ENCODE data around the gene DGKI. TPM values are rescaled to one million over a fixed set of nuclear protein-coding genes. Genes with fewer than 3 reads are reported as not detected.

The DGKI gene
- total and polyA plus RNA-seq, 4 donors: 0.01 to 0.37 (median 0.31) TPM

DNA sequence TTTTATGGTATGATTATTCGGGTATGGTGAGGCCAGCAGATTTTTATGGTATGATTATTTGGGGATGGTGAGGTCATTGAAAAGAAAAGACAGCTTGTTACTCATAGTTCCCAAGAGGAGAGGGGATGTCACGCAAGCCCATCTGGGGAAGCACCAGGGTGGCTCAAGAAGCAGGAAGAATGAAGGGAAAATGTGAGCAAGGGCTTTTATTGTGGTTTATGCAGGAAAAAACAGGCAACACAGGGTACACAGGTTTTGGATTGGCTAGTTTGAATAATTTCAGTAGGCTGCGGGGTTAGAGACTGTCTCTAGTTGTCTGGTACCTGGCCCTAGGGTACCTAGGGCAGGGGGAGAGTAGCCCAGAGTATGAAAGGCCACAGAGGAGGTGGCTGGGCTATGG lies 26.8 kb upstream of the DGKI start:
- H3K9ac ChIP-seq (ENCODE audit: low read depth in 1 of 2, low read length in 2 of 2): no peak overlapping the region
- H3K27ac ChIP-seq (ENCODE audit: low read depth in 1 of 2, low read length in 2 of 2): no peak overlapping the region
- no peak overlapping the region for H3K4me3 ChIP-seq (ENCODE audit: low read depth in 1 of 3, low read length in 3 of 3)
- no peak for TF ChIP-seq SP1 (IDR thresholded peaks at IDR 0.05)
- TF ChIP-seq ZBTB33 (IDR thresholded peaks at IDR 0.05): no peak
- no peak for TF ChIP-seq NR2F2 (IDR thresholded peaks at IDR 0.05)
- TF ChIP-seq FOXA2 (IDR thresholded peaks at IDR 0.05): no peak
- TF ChIP-seq, protein P1, sequence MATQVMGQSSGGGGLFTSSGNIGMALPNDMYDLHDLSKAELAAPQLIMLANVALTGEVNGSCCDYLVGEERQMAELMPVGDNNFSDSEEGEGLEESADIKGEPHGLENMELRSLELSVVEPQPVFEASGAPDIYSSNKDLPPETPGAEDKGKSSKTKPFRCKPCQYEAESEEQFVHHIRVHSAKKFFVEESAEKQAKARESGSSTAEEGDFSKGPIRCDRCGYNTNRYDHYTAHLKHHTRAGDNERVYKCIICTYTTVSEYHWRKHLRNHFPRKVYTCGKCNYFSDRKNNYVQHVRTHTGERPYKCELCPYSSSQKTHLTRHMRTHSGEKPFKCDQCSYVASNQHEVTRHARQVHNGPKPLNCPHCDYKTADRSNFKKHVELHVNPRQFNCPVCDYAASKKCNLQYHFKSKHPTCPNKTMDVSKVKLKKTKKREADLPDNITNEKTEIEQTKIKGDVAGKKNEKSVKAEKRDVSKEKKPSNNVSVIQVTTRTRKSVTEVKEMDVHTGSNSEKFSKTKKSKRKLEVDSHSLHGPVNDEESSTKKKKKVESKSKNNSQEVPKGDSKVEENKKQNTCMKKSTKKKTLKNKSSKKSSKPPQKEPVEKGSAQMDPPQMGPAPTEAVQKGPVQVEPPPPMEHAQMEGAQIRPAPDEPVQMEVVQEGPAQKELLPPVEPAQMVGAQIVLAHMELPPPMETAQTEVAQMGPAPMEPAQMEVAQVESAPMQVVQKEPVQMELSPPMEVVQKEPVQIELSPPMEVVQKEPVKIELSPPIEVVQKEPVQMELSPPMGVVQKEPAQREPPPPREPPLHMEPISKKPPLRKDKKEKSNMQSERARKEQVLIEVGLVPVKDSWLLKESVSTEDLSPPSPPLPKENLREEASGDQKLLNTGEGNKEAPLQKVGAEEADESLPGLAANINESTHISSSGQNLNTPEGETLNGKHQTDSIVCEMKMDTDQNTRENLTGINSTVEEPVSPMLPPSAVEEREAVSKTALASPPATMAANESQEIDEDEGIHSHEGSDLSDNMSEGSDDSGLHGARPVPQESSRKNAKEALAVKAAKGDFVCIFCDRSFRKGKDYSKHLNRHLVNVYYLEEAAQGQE (IDR thresholded peaks at IDR 0.05): no peak
- no peak for TF ChIP-seq HNF4A (conservative IDR thresholded peaks at IDR 0.05)
- no peak for TF ChIP-seq TAF1 (conservative IDR thresholded peaks at IDR 0.05)
- no peaks in the 10 kb centered on the region for H3K4me1 ChIP-seq (ENCODE audit: control insufficient read depth in 4 of 4, insufficient read depth in 4 of 4, low read length in 3 of 4)
- 92% methylated on average over 3 of the region's 3 CpGs for WGBS
- H3K9me3 ChIP-seq (ENCODE audit: control insufficient read depth in 4 of 4, low read length in 3 of 4): no peaks in the 10 kb centered on the region
- no peaks in the 10 kb centered on the region for H3K27me3 ChIP-seq (ENCODE audit: control insufficient read depth in 4 of 4, insufficient read depth in 4 of 4, low read length in 3 of 4)
- peaks cover 12 to 18% (median 14%) of the 10 kb centered on the region in 4 donors for H3K36me3 ChIP-seq (ENCODE audit: control insufficient read depth in 4 of 4, insufficient read depth in 3 of 4, low read depth in 1 of 4, low read length in 3 of 4)
- no peak for DNase-seq (ENCODE audit: low spot score)

- H3K27ac ChIP-seq (ENCODE audit: low read depth in 1 of 2, low read length in 2 of 2): no peak overlapping the region
- WGBS: 93% methylated on average over 7 of the region's 7 CpGs
- H3K4me1 ChIP-seq (ENCODE audit: control insufficient read depth in 4 of 4, insufficient read depth in 4 of 4, low read length in 3 of 4): no peaks in the 10 kb centered on the region
- TF ChIP-seq SP1 (IDR thresholded peaks at IDR 0.05): no peak
- TF ChIP-seq RXRA (IDR thresholded peaks at IDR 0.05): no peak
- no peak for TF ChIP-seq NR2F2 (IDR thresholded peaks at IDR 0.05)
- TF ChIP-seq HNF4G (IDR thresholded peaks at IDR 0.05): no peak
- no peak for TF ChIP-seq ZBTB33 (IDR thresholded peaks at IDR 0.05)
- no peak for TF ChIP-seq TAF1 (conservative IDR thresholded peaks at IDR 0.05)
- TF ChIP-seq GABPA (IDR thresholded peaks at IDR 0.05 in 1 of 2, conservative IDR thresholded peaks at IDR 0.05 in 1 of 2): no peak
- TF ChIP-seq RAD21 (IDR thresholded peaks at IDR 0.05): no peak
- TF ChIP-seq JUND (IDR thresholded peaks at IDR 0.05): no peak
- H3K27me3 ChIP-seq (ENCODE audit: control insufficient read depth in 4 of 4, insufficient read depth in 4 of 4, low read length in 3 of 4): no peaks in the 10 kb centered on the region
- no peak for DNase-seq (ENCODE audit: low spot score)
- H3K36me3 ChIP-seq (ENCODE audit: control insufficient read depth in 4 of 4, insufficient read depth in 3 of 4, low read depth in 1 of 4, low read length in 3 of 4): peaks cover 3 to 18% (median 7%) of the 10 kb centered on the region in 4 donors
- no peak overlapping the region for H3K9ac ChIP-seq (ENCODE audit: low read depth in 1 of 2, low read length in 2 of 2)
- H3K9me3 ChIP-seq (ENCODE audit: control insufficient read depth in 4 of 4, low read length in 3 of 4): peaks cover 0 to 2% (median 0%) of the 10 kb centered on the region in 4 donors
- no peak overlapping the region for H3K4me3 ChIP-seq (ENCODE audit: low read depth in 1 of 3, low read length in 3 of 3)
These were observed 24.6 kb upstream of the DGKI start for GRCh38 chr7:137871170-137871915.
